ENCODE data around the gene PPM1B. TPM values are rescaled to one million over a fixed set of nuclear protein-coding genes. Genes with fewer than 3 reads are reported as not detected.

Gene PPM1B
- total and polyA plus RNA-seq, 4 donors: 48.2 to 94.1 (median 76.2) TPM

DNA sequence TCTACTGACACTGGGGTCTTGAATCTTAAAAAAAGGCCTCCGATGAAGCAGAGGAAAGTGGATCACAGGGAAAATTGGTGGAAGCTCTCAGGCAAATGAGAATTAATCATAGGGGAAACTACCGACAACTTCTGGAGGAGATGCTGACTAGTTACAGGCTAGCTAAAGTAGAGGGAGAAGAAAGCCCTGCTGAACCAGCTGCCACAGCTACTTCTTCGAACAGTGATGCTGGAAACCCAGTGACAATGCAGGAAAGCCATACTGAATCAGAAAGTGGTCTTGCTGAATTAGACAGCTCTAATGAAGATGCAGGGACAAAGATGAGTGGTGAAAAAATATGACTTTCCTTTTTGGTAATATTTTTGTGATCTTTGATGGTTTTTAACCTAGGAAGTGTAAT lies 61.7 kb downstream of the PPM1B start:
- no peak for DNase-seq (ENCODE audit: low read depth in 4 of 6, low spot score in 6 of 6)
- H3K9me3 ChIP-seq (ENCODE audit: control insufficient read depth, insufficient read depth, low read length): no peaks in the 10 kb centered on the region
- no peak overlapping the region for H3K4me3 ChIP-seq (ENCODE audit: low read depth, low read length)
- peaks cover 4% of the 10 kb centered on the region for H3K36me3 ChIP-seq (ENCODE audit: control insufficient read depth, insufficient read depth, low read length)
- H3K27me3 ChIP-seq (ENCODE audit: control insufficient read depth, insufficient read depth, low read length): no peaks in the 10 kb centered on the region
- no peak overlapping the region for H3K27ac ChIP-seq (ENCODE audit: low read depth, low read length)
- H3K4me1 ChIP-seq (ENCODE audit: control insufficient read depth, insufficient read depth, low read length): no peaks in the 10 kb centered on the region
- WGBS (ENCODE audit: insufficient coverage): 66% methylated on average over 3 of the region's 3 CpGs

DNA sequence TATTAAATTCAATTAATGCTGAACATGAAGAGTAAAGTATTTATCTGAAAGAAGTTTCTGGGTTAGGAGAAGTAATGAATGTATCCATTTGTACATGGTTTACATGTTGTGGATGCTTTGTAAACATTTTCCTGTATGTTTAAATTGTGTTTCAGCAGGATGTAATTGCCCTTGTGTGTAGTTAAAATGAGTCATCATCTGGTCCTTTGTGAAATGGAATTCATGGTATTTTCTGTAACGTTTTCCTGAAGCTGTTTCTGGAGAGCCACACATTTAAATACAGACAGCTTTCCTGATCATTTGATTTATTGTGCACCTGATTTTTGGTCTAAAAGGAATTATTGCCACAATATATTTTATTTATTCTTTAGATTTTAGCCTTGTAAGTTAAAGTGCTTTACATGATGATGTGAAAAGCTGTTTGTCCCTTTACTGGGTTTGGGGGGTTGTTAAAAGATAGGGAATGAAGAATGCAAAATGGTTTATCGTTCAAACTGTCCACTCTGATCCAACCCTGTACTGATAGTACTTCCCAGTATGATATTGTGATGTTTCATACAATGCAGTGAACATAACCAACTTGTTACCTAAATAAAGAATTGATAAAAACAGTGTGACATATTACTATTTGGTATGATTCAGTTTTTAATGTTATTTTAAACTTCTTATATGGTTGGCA lies 64.9 kb downstream of the PPM1B start:
- DNase-seq (ENCODE audit: low read depth in 4 of 6, low spot score in 6 of 6): peak in 1 of 6 donors; percentile 15
- Histone ChIP-seq H3K4me1 (ENCODE audit: control insufficient read depth, insufficient read depth, low read length) (no peaks in the 10 kb centered on the region), H3K4me3 (ENCODE audit: low read depth, low read length) (no peak overlapping the region), H3K27me3 (ENCODE audit: control insufficient read depth, insufficient read depth, low read length) (no peaks in the 10 kb centered on the region), H3K27ac (ENCODE audit: low read depth, low read length) (no peak overlapping the region), H3K9me3 (ENCODE audit: control insufficient read depth, insufficient read depth, low read length) (no peaks in the 10 kb centered on the region), H3K36me3 (ENCODE audit: control insufficient read depth, insufficient read depth, low read length) (no peaks in the 10 kb centered on the region)
- WGBS (ENCODE audit: insufficient coverage): no CpG with 5 or more reads among the region's 2 CpGs

DNA sequence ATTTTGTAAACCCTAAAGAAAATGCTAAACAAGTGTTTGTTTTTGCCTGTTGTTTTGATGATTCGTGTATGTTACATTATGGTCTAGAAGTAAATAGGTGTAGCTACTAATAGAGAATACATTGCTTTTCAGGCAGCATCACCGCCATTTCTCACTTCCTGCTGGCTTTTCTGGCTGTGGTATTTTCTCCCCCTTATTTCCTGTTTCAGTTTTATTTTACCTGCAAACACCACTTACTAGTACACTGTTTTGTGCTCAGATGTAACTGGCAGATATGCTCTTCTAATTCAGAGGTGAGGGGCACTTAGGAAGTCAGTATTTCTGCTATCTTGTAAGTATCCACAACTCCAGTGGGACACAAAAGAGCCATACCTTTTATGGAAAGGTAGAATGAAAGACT lies 68.5 kb downstream of the PPM1B start:
- no peak for DNase-seq (ENCODE audit: low read depth in 4 of 6, low spot score in 6 of 6)
- H3K4me1 ChIP-seq (ENCODE audit: control insufficient read depth, insufficient read depth, low read length): no peaks in the 10 kb centered on the region
- H3K4me3 ChIP-seq (ENCODE audit: low read depth, low read length): no peak overlapping the region
- no peaks in the 10 kb centered on the region for H3K27me3 ChIP-seq (ENCODE audit: control insufficient read depth, insufficient read depth, low read length)
- WGBS (ENCODE audit: insufficient coverage): no CpG with 5 or more reads among the region's 2 CpGs
- H3K27ac ChIP-seq (ENCODE audit: low read depth, low read length): no peak overlapping the region
- H3K9me3 ChIP-seq (ENCODE audit: control insufficient read depth, insufficient read depth, low read length): no peaks in the 10 kb centered on the region
- no peaks in the 10 kb centered on the region for H3K36me3 ChIP-seq (ENCODE audit: control insufficient read depth, insufficient read depth, low read length)

DNA sequence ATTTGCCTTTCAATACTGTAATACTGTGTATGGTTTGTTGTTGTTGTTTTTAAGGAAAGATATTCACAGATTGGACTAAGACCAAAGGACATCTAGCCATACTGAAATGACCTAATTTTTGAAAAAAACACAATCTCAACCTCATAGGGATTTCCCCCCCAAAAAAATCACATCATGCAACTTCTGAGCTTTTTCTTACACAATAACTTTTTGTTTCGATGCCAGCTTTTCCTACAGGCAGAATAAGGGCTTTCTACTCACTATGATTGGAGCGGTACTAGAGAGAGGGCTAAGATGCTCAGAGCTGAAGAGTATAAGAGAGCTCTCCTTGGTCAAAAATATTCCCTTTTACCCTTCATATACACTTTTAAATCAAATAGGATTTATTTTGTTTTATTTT lies 74.2 kb downstream of the PPM1B start:
- Histone ChIP-seq H3K27ac (ENCODE audit: low read depth, low read length) (no peak overlapping the region), H3K4me3 (ENCODE audit: low read depth, low read length) (no peak overlapping the region), H3K27me3 (ENCODE audit: control insufficient read depth, insufficient read depth, low read length) (no peaks in the 10 kb centered on the region), H3K9me3 (ENCODE audit: control insufficient read depth, insufficient read depth, low read length) (no peaks in the 10 kb centered on the region), H3K36me3 (ENCODE audit: control insufficient read depth, insufficient read depth, low read length) (no peaks in the 10 kb centered on the region), H3K4me1 (ENCODE audit: control insufficient read depth, insufficient read depth, low read length) (no peaks in the 10 kb centered on the region)
- WGBS (ENCODE audit: insufficient coverage): no CpG with 5 or more reads among the region's 2 CpGs
- peak in 1 of 6 donors; percentile 46 for DNase-seq (ENCODE audit: low read depth in 4 of 6, low spot score in 6 of 6)

DNA sequence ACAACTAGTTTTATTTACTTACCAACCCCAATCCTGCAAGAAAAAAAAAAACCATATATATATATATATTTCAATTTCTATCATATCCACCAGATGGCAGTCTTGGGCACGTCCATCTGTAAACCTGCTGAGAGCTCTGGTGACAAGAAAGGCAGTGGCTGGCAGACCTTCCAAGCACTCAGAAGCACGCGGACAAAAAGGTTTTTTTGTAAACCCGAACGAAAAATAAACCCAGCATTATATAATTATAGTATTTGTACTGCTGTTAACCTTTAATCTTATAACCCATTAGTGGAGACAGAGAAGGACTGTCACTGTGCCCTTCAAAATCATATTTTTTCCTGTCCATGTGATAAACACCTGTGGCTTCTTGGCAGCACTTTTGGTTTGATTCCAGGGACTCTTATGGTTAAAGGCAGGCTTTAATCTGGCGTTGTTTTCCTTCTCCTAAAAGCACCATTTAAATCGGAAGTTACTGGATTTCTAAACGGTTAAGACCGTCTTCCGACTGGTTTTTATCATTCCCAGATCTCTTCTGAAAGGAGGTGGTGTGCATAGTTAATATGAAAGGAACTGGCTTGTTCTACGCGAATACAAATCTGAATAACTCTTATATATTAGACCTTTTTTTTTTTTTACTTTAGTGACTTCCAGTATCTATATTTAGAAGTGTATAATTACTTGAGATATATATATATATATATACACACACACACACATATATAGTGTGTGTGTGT lies 75.6 kb downstream of the PPM1B start:
- Histone ChIP-seq H3K4me1 (ENCODE audit: control insufficient read depth, insufficient read depth, low read length) (no peaks in the 10 kb centered on the region), H3K36me3 (ENCODE audit: control insufficient read depth, insufficient read depth, low read length) (no peaks in the 10 kb centered on the region), H3K4me3 (ENCODE audit: low read depth, low read length) (peak overlapping the region; percentile 33), H3K27ac (ENCODE audit: low read depth, low read length) (no peak overlapping the region), H3K27me3 (ENCODE audit: control insufficient read depth, insufficient read depth, low read length) (no peaks in the 10 kb centered on the region), H3K9me3 (ENCODE audit: control insufficient read depth, insufficient read depth, low read length) (no peaks in the 10 kb centered on the region)
- WGBS (ENCODE audit: insufficient coverage): no CpG with 5 or more reads among the region's 12 CpGs
- DNase-seq (ENCODE audit: low read depth in 4 of 6, low spot score in 6 of 6): peak; percentile 36 to 95 (median 70)

DNA sequence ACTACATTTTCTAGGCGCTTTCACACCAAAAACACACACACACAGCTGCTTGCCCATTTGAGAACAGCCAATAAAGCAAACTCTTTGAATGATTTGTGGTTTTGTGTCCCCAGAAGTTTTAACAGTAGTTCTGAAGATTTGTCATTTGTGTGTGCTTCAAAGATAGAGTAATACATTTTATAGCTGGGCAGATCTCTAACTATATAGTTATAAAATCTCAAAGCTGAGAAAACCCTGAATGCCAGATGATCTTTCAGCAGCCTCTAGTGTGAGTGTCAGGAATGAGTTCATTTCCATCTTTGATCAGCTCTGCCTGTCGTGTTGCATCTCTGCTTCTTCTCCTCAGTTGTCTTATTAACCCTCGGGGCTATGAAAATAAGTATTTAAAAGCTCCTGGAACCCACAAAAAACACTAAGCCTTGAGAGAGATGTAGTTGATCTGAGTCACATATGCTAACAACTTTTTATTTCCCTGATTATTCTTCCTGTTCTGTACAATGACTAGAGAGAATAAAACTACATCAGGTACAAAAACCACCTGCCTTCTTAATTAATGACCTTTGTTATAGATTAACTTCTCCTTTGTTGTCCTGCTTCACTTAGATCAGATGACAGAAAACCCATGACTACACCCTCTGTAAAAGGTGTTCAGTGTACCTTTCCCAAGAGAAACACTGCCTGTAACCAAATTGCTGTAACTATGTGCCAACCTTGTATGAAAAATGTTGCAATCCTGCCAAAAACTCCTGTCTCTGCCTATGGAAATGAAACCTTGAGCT lies 76.6 kb downstream of the PPM1B start:
- no peaks in the 10 kb centered on the region for H3K9me3 ChIP-seq (ENCODE audit: control insufficient read depth, insufficient read depth, low read length)
- H3K4me3 ChIP-seq (ENCODE audit: low read depth, low read length): no peak overlapping the region
- no peaks in the 10 kb centered on the region for H3K36me3 ChIP-seq (ENCODE audit: control insufficient read depth, insufficient read depth, low read length)
- DNase-seq (ENCODE audit: low read depth in 4 of 6, low spot score in 6 of 6): no peak
- no peak overlapping the region for H3K27ac ChIP-seq (ENCODE audit: low read depth, low read length)
- H3K27me3 ChIP-seq (ENCODE audit: control insufficient read depth, insufficient read depth, low read length): no peaks in the 10 kb centered on the region
- no peaks in the 10 kb centered on the region for H3K4me1 ChIP-seq (ENCODE audit: control insufficient read depth, insufficient read depth, low read length)
- no CpG with 5 or more reads among the region's 3 CpGs for WGBS (ENCODE audit: insufficient coverage)

DNA sequence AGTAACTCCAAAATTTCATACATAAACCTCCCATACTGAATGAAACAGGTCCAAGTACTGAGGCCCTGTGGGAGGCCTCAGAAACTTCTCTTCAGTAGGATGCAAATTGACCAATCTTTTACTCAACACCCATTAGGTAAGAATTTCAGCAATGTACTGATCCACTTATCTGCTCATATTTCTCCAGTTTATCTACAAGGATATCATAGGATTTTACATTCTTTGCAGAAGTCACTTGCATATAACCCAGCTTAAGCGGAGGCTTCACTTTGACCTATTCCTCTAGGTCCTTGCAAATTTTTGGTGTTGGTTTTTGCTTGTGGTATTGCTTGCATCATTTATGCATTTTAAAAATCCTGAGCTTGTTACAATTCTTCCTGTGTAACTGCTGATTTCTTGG lies 77.8 kb downstream of the PPM1B start:
- H3K4me1 ChIP-seq (ENCODE audit: control insufficient read depth, insufficient read depth, low read length): no peaks in the 10 kb centered on the region
- no peaks in the 10 kb centered on the region for H3K27me3 ChIP-seq (ENCODE audit: control insufficient read depth, insufficient read depth, low read length)
- no peaks in the 10 kb centered on the region for H3K9me3 ChIP-seq (ENCODE audit: control insufficient read depth, insufficient read depth, low read length)
- WGBS (ENCODE audit: insufficient coverage): no CpG with 5 or more reads among the region's 1 CpG
- no peak for DNase-seq (ENCODE audit: low read depth in 4 of 6, low spot score in 6 of 6)
- no peak overlapping the region for H3K4me3 ChIP-seq (ENCODE audit: low read depth, low read length)
- no peaks in the 10 kb centered on the region for H3K36me3 ChIP-seq (ENCODE audit: control insufficient read depth, insufficient read depth, low read length)
- no peak overlapping the region for H3K27ac ChIP-seq (ENCODE audit: low read depth, low read length)

DNA sequence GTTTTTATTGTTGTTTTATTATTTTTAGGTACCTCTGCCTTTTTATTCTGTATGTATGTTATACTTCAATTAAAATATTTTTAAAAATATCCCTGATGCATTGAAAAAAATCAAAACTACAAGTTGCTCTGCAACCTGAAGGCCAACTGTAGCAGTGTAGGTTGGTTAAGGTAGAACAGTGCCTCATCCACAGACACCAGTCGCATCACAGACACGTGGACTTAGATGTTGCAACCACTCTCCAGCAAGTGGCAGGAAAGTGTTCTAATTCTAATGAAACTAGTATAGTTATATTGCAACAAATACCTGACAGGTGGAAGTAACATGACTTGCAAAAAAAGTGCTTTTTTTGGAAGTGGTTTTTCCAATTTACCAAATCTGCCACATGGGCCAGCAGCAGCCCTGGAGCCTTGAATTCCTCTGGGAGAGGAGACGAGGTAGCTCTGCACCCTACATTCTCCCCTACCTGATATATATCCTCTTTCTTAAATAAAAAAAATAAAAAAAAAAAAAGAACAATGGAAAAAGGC lies 78.2 kb downstream of the PPM1B start:
- no peaks in the 10 kb centered on the region for H3K9me3 ChIP-seq (ENCODE audit: control insufficient read depth, insufficient read depth, low read length)
- no peaks in the 10 kb centered on the region for H3K4me1 ChIP-seq (ENCODE audit: control insufficient read depth, insufficient read depth, low read length)
- H3K27ac ChIP-seq (ENCODE audit: low read depth, low read length): no peak overlapping the region
- H3K4me3 ChIP-seq (ENCODE audit: low read depth, low read length): no peak overlapping the region
- no peaks in the 10 kb centered on the region for H3K27me3 ChIP-seq (ENCODE audit: control insufficient read depth, insufficient read depth, low read length)
- H3K36me3 ChIP-seq (ENCODE audit: control insufficient read depth, insufficient read depth, low read length): no peaks in the 10 kb centered on the region
- WGBS (ENCODE audit: insufficient coverage): no CpG with 5 or more reads among the region's 3 CpGs
- DNase-seq (ENCODE audit: low read depth in 4 of 6, low spot score in 6 of 6): no peak

DNA sequence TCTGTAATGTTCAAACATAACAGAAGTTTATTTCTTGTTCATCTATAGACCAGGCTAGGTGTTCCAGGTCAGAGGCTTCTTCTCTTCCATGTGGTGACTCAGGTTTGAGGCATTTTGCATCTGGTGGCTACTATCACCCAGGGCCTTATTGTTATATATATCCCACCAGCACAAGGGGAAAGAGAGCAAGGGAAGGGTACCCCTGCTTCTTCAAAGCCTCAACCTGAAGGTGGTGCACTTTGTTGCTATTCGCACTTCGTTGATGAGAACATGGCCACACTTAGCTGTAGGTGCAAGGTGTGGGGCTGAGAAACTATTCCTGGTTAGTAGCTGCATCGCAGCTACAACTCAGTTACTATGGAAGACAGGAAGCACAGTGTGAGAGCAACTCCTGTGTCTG lies 79.2 kb downstream of the PPM1B start:
- whole genome bisulfite sequencing (ENCODE audit: insufficient coverage): 73% methylated on average over 3 of the region's 3 CpGs
- H3K4me1 ChIP-seq (ENCODE audit: control insufficient read depth, insufficient read depth, low read length): no peaks in the 10 kb centered on the region
- no peak overlapping the region for H3K4me3 ChIP-seq (ENCODE audit: low read depth, low read length)
- no peak for DNase-seq (ENCODE audit: low read depth in 4 of 6, low spot score in 6 of 6)
- no peaks in the 10 kb centered on the region for H3K9me3 ChIP-seq (ENCODE audit: control insufficient read depth, insufficient read depth, low read length)
- no peak overlapping the region for H3K27ac ChIP-seq (ENCODE audit: low read depth, low read length)
- no peaks in the 10 kb centered on the region for H3K27me3 ChIP-seq (ENCODE audit: control insufficient read depth, insufficient read depth, low read length)
- H3K36me3 ChIP-seq (ENCODE audit: control insufficient read depth, insufficient read depth, low read length): no peaks in the 10 kb centered on the region

Data from spinal cord (tissue), 10 donors.